Fibroblast of lung (primary cell): ENCODE results near the gene HHIPL1. TPM values are rescaled to one million over a fixed set of nuclear protein-coding genes. Genes with fewer than 3 reads are reported as not detected.

Experiments
- DNase-seq, 2 donors: peaks; one replicate each; pipeline versions ENCODE4 v3.0.0 to v3.0.0-alpha.2; 2010; ENCODE audit warnings: low read depth in 2 of 2
- H2AFZ ChIP-seq: 2 replicates; pipeline ENCODE4 v1.5.1; 2012; ENCODE audit warnings: low read length, control low read depth, inconsistent platforms
- H3K27ac ChIP-seq: 2 replicates; pipeline ENCODE4 v1.5.1; 2011; ENCODE audit warnings: low read length, control low read depth; ENCODE audit not compliant: insufficient read depth
- H3K27me3 ChIP-seq: 2 replicates; pipeline ENCODE4 v1.5.1; 2011; ENCODE audit warnings: mild to moderate bottlenecking, low read length; ENCODE audit not compliant: control insufficient read depth, insufficient read depth
- H3K36me3 ChIP-seq: 2 replicates; pipeline ENCODE4 v1.5.1; 2011; ENCODE audit warnings: low read length; ENCODE audit not compliant: control insufficient read depth, insufficient read depth
- H3K4me1 ChIP-seq: 2 replicates; pipeline ENCODE4 v1.5.1; 2011; ENCODE audit warnings: low read length; ENCODE audit not compliant: control insufficient read depth, insufficient read depth; ENCODE audit errors: extremely low read depth
- H3K4me2 ChIP-seq: 2 replicates; pipeline ENCODE4 v1.5.1; 2011; ENCODE audit warnings: low read length, control low read depth; ENCODE audit not compliant: insufficient read depth; ENCODE audit errors: extremely low read depth
- H3K4me3 ChIP-seq, 4 experiments: fragments of 200-600 bp in 1 of 4; sonication (generic) in 1 of 4; replicated peaks in 1 of 4; 2 replicates each; pipeline ENCODE4 v1.5.1; 2011 to 2016; ENCODE audit warnings: low read length in 4 of 4, low read depth in 3 of 4, mild to moderate bottlenecking in 3 of 4, control low read depth in 2 of 4, inconsistent platforms in 1 of 4, mixed read lengths in 1 of 4; ENCODE audit not compliant: insufficient read depth in 1 of 4; ENCODE audit errors: control extremely low read depth in 1 of 4
- H3K79me2 ChIP-seq: 2 replicates; pipeline ENCODE4 v1.5.1; 2012; ENCODE audit warnings: mild to moderate bottlenecking, low read length, inconsistent platforms; ENCODE audit not compliant: control insufficient read depth, insufficient read depth
- H3K9ac ChIP-seq: 2 replicates; pipeline ENCODE4 v1.5.1; 2011; ENCODE audit warnings: mild to moderate bottlenecking, low read length, control low read depth; ENCODE audit not compliant: insufficient read depth
- H3K9me3 ChIP-seq: 2 replicates; pipeline ENCODE4 v1.5.1; 2012; ENCODE audit warnings: low read depth, low read length; ENCODE audit not compliant: control insufficient read depth, insufficient read depth
- H4K20me1 ChIP-seq: 2 replicates; pipeline ENCODE4 v1.5.1; 2011; ENCODE audit warnings: low read length; ENCODE audit not compliant: control insufficient read depth, insufficient read depth; ENCODE audit errors: extremely low read depth
- EZH2 ChIP-seq: IDR thresholded peaks from 2 replicates; pipeline ENCODE4 v1.5.1; 2012; ENCODE audit warnings: low read length, control low read depth, mild to moderate bottlenecking; ENCODE audit errors: missing control alignments
- polyA plus RNA-seq, 2 donors: library from polyadenylated mRNA; depleted of rRNA in 1 of 2; stranded (reverse) in 1 of 2; unstranded in 1 of 2; fragments of >200 nt; gene quantifications; 2 replicates each; pipeline ENCODE4 v1.2.1, GENCODE V29; 2011 to 2012; ENCODE audit warnings: missing spikeins in 1 of 2
- total RNA-seq: library from RNA; depleted of rRNA; stranded (reverse); fragments of >200 nt; gene quantifications from 2 replicates; pipeline ENCODE4 v1.2.1, GENCODE V29; 2014
- TF ChIP-seq, protein P1 (sequence below), 2 donors: IDR thresholded peaks in 1 of 2; conservative IDR thresholded peaks in 1 of 2; 1 replicate in 1 of 2; 2 replicates in 1 of 2; pipeline ENCODE4 v1.5.1; 2011 to 2012; ENCODE audit warnings: low read length in 2 of 2, control low read depth in 1 of 2, inconsistent platforms in 1 of 2, low read depth in 1 of 2, mild to moderate bottlenecking in 1 of 2

HHIPL1 gene
- total and polyA plus RNA-seq, 2 donors (not counting 1 experiment from before 2014, with no cell fraction given) = 1.5 to 9.9 TPM

DNA sequence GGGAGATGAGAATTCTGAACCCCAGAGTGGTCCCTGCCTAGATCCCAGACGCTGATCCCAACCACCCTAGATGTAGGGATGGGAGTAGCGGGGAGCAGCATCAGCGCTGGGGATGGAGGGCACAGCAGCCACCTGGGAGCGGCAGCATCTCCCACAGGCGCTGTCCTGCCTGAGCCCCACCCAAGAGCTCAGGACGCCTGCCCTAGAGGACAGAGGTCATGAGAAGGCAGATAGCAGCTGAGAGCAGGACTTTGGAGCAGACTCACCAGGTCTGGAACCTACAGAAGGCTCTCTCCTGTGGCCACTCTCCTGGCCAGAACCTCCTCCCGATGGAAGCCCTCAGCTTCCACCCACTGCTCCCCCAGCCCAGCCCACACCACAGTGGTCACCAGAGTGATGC lies 48.2 kb upstream of the HHIPL1 start:
- H3K27ac ChIP-seq = no peak overlapping the region
- TF ChIP-seq, protein P1, sequence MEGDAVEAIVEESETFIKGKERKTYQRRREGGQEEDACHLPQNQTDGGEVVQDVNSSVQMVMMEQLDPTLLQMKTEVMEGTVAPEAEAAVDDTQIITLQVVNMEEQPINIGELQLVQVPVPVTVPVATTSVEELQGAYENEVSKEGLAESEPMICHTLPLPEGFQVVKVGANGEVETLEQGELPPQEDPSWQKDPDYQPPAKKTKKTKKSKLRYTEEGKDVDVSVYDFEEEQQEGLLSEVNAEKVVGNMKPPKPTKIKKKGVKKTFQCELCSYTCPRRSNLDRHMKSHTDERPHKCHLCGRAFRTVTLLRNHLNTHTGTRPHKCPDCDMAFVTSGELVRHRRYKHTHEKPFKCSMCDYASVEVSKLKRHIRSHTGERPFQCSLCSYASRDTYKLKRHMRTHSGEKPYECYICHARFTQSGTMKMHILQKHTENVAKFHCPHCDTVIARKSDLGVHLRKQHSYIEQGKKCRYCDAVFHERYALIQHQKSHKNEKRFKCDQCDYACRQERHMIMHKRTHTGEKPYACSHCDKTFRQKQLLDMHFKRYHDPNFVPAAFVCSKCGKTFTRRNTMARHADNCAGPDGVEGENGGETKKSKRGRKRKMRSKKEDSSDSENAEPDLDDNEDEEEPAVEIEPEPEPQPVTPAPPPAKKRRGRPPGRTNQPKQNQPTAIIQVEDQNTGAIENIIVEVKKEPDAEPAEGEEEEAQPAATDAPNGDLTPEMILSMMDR (conservative IDR thresholded peaks at IDR 0.05 in 1 of 2, IDR thresholded peaks at IDR 0.05 in 1 of 2; ENCODE audit: low read depth in 1 of 2, low read length in 2 of 2) = no peak
- no peak for TF ChIP-seq EZH2
- no peaks in the 10 kb centered on the region for H3K4me1 ChIP-seq
- no peaks in the 10 kb centered on the region for H3K9me3 ChIP-seq
- H3K4me2 ChIP-seq = no peak overlapping the region
- H3K79me2 ChIP-seq = peaks cover 36% of the 10 kb centered on the region
- no peaks in the 10 kb centered on the region for H4K20me1 ChIP-seq
- no peak overlapping the region for H3K4me3 ChIP-seq
- H2AFZ ChIP-seq = no peak overlapping the region
- no peaks in the 10 kb centered on the region for H3K36me3 ChIP-seq
- H3K27me3 ChIP-seq = no peaks in the 10 kb centered on the region
- H3K9ac ChIP-seq = no peak overlapping the region
- DNase-seq = no peak

DNA sequence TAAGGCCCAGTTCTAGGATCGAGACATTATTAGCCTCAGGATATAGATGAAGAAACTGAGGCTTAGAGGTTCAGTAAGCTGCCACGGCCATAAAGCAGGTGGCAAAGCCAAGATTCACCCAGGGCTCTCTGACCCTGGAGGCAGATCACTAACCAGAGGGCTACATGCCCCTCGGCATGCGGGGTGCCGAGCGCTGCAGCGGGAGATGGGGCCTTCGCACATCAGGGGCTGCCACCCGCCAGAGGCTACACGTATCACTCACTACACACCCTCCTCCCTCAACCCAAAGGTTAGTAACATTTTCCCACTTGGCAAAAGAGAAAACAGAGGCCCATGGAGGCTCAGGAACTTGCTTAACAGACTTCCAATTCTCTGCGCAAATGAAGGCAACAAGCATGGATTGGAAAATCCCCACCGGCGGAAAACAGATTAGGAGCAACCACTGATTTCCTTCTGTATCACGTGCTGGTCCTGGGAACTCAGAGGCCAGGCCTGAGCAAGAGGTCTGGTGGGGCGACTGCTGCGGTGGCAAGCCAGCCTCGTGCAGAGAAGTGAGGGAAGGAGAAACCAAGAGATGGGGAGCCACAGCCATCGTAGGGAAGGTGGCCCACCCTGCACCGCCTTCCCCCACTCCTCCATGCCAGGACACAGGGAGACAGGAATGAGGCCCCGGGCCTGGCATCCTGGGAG lies 46.9 kb upstream of the HHIPL1 start:
- Histone ChIP-seq H3K79me2 (peaks cover 42% of the 10 kb centered on the region), H3K4me3 (no peak overlapping the region), H4K20me1 (no peaks in the 10 kb centered on the region), H2AFZ (no peak overlapping the region), H3K9ac (no peak overlapping the region), H3K27ac (no peak overlapping the region), H3K4me1 (peaks cover 3% of the 10 kb centered on the region), H3K4me2 (no peak overlapping the region), H3K36me3 (no peaks in the 10 kb centered on the region), H3K27me3 (no peaks in the 10 kb centered on the region), H3K9me3 (no peaks in the 10 kb centered on the region)
- no peak for DNase-seq
- no peak for TF ChIP-seq EZH2
- TF ChIP-seq, protein P1 (conservative IDR thresholded peaks at IDR 0.05 in 1 of 2, IDR thresholded peaks at IDR 0.05 in 1 of 2; ENCODE audit: low read depth in 1 of 2, low read length in 2 of 2) = no peak

- Histone ChIP-seq H3K36me3 (no peaks in the 10 kb centered on the region), H2AFZ (no peak overlapping the region), H3K4me1 (peaks cover 3% of the 10 kb centered on the region), H4K20me1 (no peaks in the 10 kb centered on the region), H3K4me3 (no peak overlapping the region), H3K27me3 (no peaks in the 10 kb centered on the region), H3K9ac (no peak overlapping the region), H3K9me3 (no peaks in the 10 kb centered on the region), H3K27ac (no peak overlapping the region), H3K4me2 (no peak overlapping the region), H3K79me2 (peaks cover 45% of the 10 kb centered on the region)
- no peak for DNase-seq
- TF ChIP-seq EZH2 = no peak
- TF ChIP-seq, protein P1 (conservative IDR thresholded peaks at IDR 0.05 in 1 of 2, IDR thresholded peaks at IDR 0.05 in 1 of 2; ENCODE audit: low read depth in 1 of 2, low read length in 2 of 2) = no peak
Observed at GRCh38 chr14:99598774-99599173, 46.2 kb upstream of the HHIPL1 start.
